SK-N-SH treated with all-trans-retinoic acid at 6 μM for 48 hours (cell line): ENCODE measurements around the gene SPTB.

ENCODE experiments used
- ATAC-seq: fragments of 200-7000 bp; cut with Tn5 transposase; 3 replicates; pipeline ENCODE4 v1.9.1; 2020; ENCODE audit warnings: mild to moderate bottlenecking, moderate library complexity
- BACH2 ChIP-seq: fragments of 250-450 bp; sonication (Bioruptor Pico); IDR thresholded peaks from 2 replicates; pipeline ENCODE4 v1.9.0; 2021; ENCODE audit warnings: mild to moderate bottlenecking, borderline replicate concordance
- CREB5 ChIP-seq: fragments of 250-450 bp; sonication (Bioruptor Pico); IDR thresholded peaks from 2 replicates; pipeline ENCODE4 v1.5.1; 2020; ENCODE audit warnings: low read depth, mild to moderate bottlenecking, moderate library complexity
- CSRNP3 ChIP-seq: fragments of 250-450 bp; sonication (Bioruptor Pico); IDR thresholded peaks from 2 replicates; pipeline ENCODE4 v1.5.1; 2021; ENCODE audit warnings: mild to moderate bottlenecking, moderate library complexity
- ESRRG ChIP-seq: fragments of 250-450 bp; sonication (Bioruptor Pico); IDR thresholded peaks from 2 replicates; pipeline ENCODE4 v1.6.1; 2021; ENCODE audit warnings: mild to moderate bottlenecking
- GLIS3 ChIP-seq: fragments of 250-450 bp; sonication (Bioruptor Pico); IDR thresholded peaks from 2 replicates; pipeline ENCODE4 v1.5.0; 2020; ENCODE audit warnings: mild to moderate bottlenecking, moderate library complexity
- ISL1 ChIP-seq: fragments of 250-450 bp; sonication (Bioruptor Pico); IDR thresholded peaks from 2 replicates; pipeline ENCODE4 v2.1.2; 2022; ENCODE audit warnings: mild to moderate bottlenecking, moderate library complexity
- OSR1 ChIP-seq: fragments of 250-450 bp; sonication (Bioruptor Pico); IDR thresholded peaks from 2 replicates; pipeline ENCODE4 v1.8.0; 2022; ENCODE audit warnings: moderate library complexity, mild to moderate bottlenecking, inconsistent platforms
- PATZ1 ChIP-seq: fragments of 250-450 bp; sonication (Bioruptor Pico); IDR thresholded peaks from 2 replicates; pipeline ENCODE4 v1.8.0; 2020; ENCODE audit warnings: mild to moderate bottlenecking, moderate library complexity, borderline replicate concordance
- POU6F1 ChIP-seq: fragments of 250-450 bp; sonication (Bioruptor Pico); IDR thresholded peaks from 2 replicates; pipeline ENCODE4 v1.8.0; 2021; ENCODE audit warnings: low read depth, mild to moderate bottlenecking, moderate library complexity, borderline replicate concordance
- PPARA ChIP-seq: fragments of 250-450 bp; sonication (Bioruptor Pico); IDR thresholded peaks from 2 replicates; pipeline ENCODE4 v1.5.0; 2020; ENCODE audit warnings: mild to moderate bottlenecking, borderline replicate concordance
- SNAI2 ChIP-seq: fragments of 250-450 bp; sonication (Bioruptor Pico); IDR thresholded peaks from 2 replicates; pipeline ENCODE4 v1.5.0; 2020; ENCODE audit warnings: mild to moderate bottlenecking, moderate library complexity
- TCF4 ChIP-seq: fragments of 250-450 bp; sonication (Bioruptor Pico); IDR thresholded peaks from 2 replicates; pipeline ENCODE4 v1.8.0; 2021; ENCODE audit warnings: mild to moderate bottlenecking, moderate library complexity, borderline replicate concordance
- TOX ChIP-seq: fragments of 250-450 bp; sonication (Bioruptor Pico); IDR thresholded peaks from 2 replicates; pipeline ENCODE4 v1.8.0; 2021; ENCODE audit warnings: mild to moderate bottlenecking, moderate library complexity, borderline replicate concordance
- ZC3H10 ChIP-seq: fragments of 250-450 bp; sonication (Bioruptor Pico); IDR thresholded peaks from 2 replicates; pipeline ENCODE4 v1.5.1; 2021; ENCODE audit warnings: mild to moderate bottlenecking, moderate library complexity
- ZFP3 ChIP-seq: fragments of 250-450 bp; sonication (Bioruptor Pico); IDR thresholded peaks from 2 replicates; pipeline ENCODE4 v1.5.0; 2020; ENCODE audit warnings: mild to moderate bottlenecking, moderate library complexity
- ZFP30 ChIP-seq: fragments of 450-650 bp; formaldehyde crosslinking; IDR thresholded peaks from 2 replicates; pipeline ENCODE4 v1.5.0; 2022; ENCODE audit warnings: mild to moderate bottlenecking, moderate library complexity
- ZNF565 ChIP-seq: fragments of 450-650 bp; formaldehyde crosslinking; conservative IDR thresholded peaks from 2 replicates; pipeline ENCODE4 v1.5.0; 2020; ENCODE audit warnings: low read depth, mild to moderate bottlenecking, moderate library complexity
- ZNF70 ChIP-seq: fragments of 450-650 bp; formaldehyde crosslinking; IDR thresholded peaks from 2 replicates; pipeline ENCODE4 v1.5.0; 2020; ENCODE audit warnings: mild to moderate bottlenecking, moderate library complexity
- ZNF8 ChIP-seq: fragments of 450-650 bp; formaldehyde crosslinking; IDR thresholded peaks from 2 replicates; pipeline ENCODE4 v1.5.0; 2020; ENCODE audit warnings: mild to moderate bottlenecking, moderate library complexity

Gene SPTB

GRCh38 chr14:64731141-64731581 lies 148.5 kb downstream of the SPTB start:
- TF ChIP-seq PATZ1 (CRISPR knock-in tag) (no peak), SNAI2 (CRISPR knock-in tag) (no peak), ZFP30 (no peak), ZNF565 (CRISPR knock-in tag) (no peak), GLIS3 (no peak), ESRRG (CRISPR knock-in tag) (no peak), BACH2 (no peak)
- ATAC-seq: no peak

GRCh38 chr14:64730681-64731080 lies 149.0 kb downstream of the SPTB start:
- TF ChIP-seq ZC3H10 (CRISPR knock-in tag): no peak
- TF ChIP-seq CREB5 (CRISPR knock-in tag): no peak
- ATAC-seq: no peak

- no peak for ATAC-seq
- TF ChIP-seq ISL1 (no peak), ZC3H10 (CRISPR knock-in tag) (no peak), ZFP30 (no peak), GLIS3 (no peak), ZNF8 (CRISPR knock-in tag) (no peak), TOX (no peak)
- TF ChIP-seq, all 23 proteins: peak for 0
Observed at GRCh38 chr14:64730061-64730440, 149.7 kb downstream of the SPTB start.

GRCh38 chr14:64729386-64730060 lies 150.2 kb downstream of the SPTB start:
- TF ChIP-seq ZNF70 (CRISPR knock-in tag) (no peak), PPARA (no peak), ZNF565 (CRISPR knock-in tag) (no peak), CREB5 (CRISPR knock-in tag) (no peak)
- ATAC-seq: no peak

GRCh38 chr14:64728856-64729255 lies 150.9 kb downstream of the SPTB start:
- ATAC-seq: no peak
- TF ChIP-seq TOX: no peak
- no peak for TF ChIP-seq ESRRG (CRISPR knock-in tag)
- TF ChIP-seq CSRNP3: no peak
- no peak for TF ChIP-seq BACH2
- TF ChIP-seq ZNF70 (CRISPR knock-in tag): no peak
- TF ChIP-seq TCF4 (CRISPR knock-in tag): no peak
- TF ChIP-seq SNAI2 (CRISPR knock-in tag): no peak
- no peak for TF ChIP-seq ZFP3 (CRISPR knock-in tag)

GRCh38 chr14:64728106-64728505 lies 151.6 kb downstream of the SPTB start:
- ATAC-seq: no peak
- TF ChIP-seq CREB5 (CRISPR knock-in tag): no peak
- TF ChIP-seq GLIS3: no peak
- TF ChIP-seq ISL1: no peak
- no peak for TF ChIP-seq OSR1 (CRISPR knock-in tag)
- TF ChIP-seq ZFP30: no peak
- no peak for TF ChIP-seq TOX
- no peak for TF ChIP-seq ZC3H10 (CRISPR knock-in tag)
- no peak for TF ChIP-seq CSRNP3
- no peak for TF ChIP-seq POU6F1
- TF ChIP-seq ZNF8 (CRISPR knock-in tag): no peak
- TF ChIP-seq PATZ1 (CRISPR knock-in tag): no peak
- TF ChIP-seq BACH2: no peak
